Type B pancreatic cell (in vitro differentiated cells): Measurements from ENCODE around the gene COX7A1. TPM values are rescaled to one million over a fixed set of nuclear protein-coding genes. Genes with fewer than 3 reads are reported as not detected.
A peak's percentile ranks its signal among the peaks of the same experiment; 100 is the strongest.

Source experiments
- DNase-seq: peaks from one replicate; pipeline ENCODE4 v3.0.0; 2021; ENCODE audit warnings: mixed read lengths; ENCODE audit not compliant: unreplicated experiment; ENCODE audit errors: extremely low spot score
- H3K27ac Mint-ChIP-seq: 2 replicates; pipeline ENCODE4 v1.8.0; 2021; ENCODE audit warnings: mild to moderate bottlenecking, mixed read lengths
- H3K27me3 Mint-ChIP-seq: 2 replicates; pipeline ENCODE4 v1.8.0; 2021; ENCODE audit warnings: mixed read lengths
- H3K36me3 Mint-ChIP-seq: 2 replicates; pipeline ENCODE4 v1.8.0; 2021; ENCODE audit warnings: mixed read lengths
- H3K4me1 Mint-ChIP-seq: one replicate; pipeline ENCODE4 v1.8.0; 2021; ENCODE audit warnings: mixed read lengths; ENCODE audit not compliant: unreplicated experiment
- H3K4me3 Mint-ChIP-seq: 2 replicates; pipeline ENCODE4 v1.8.0; 2021; ENCODE audit warnings: mild to moderate bottlenecking, mixed read lengths
- H3K9me3 Mint-ChIP-seq: 2 replicates; pipeline ENCODE4 v1.8.0; 2021; ENCODE audit warnings: mixed read lengths
- total RNA-seq: library from RNA; stranded (reverse); gene quantifications from 2 replicates; pipeline ENCODE4 v1.2.1, GENCODE V29; 2021; ENCODE audit warnings: low replicate concordance
- TF ChIP-seq, protein P1 (sequence below): fragments of 200-600 bp; sonication (generic); conservative IDR thresholded peaks from 2 replicates; pipeline ENCODE4 v1.5.0; 2021; ENCODE audit warnings: antibody characterized with exemption, mild to moderate bottlenecking

COX7A1 gene
- total RNA-seq, 1 donor from 2014 or later = not detected

DNA sequence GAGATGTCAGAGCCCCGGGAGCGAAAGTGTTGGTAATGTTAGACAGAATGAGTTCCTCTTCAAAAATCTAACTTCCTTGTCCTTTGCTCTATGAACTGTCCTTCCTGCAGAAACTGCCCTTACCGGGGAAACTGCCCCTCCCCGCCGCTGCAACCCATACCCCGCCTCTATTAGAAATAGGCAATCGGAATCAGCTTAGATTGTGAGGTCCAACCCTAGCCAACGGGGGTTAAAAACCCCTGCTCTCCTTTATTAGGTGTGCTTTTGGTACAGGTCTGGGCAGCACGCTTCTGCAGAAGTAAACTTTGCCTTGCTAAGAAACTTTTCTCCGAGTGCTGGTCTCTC is 23.9 kb downstream of the COX7A1 start:
- Mint-ChIP-seq H3K27ac (peak overlapping the region; percentile 87), H3K9me3 (no peaks in the 10 kb centered on the region), H3K4me1 (peaks cover 10% of the 10 kb centered on the region), H3K27me3 (no peaks in the 10 kb centered on the region), H3K36me3 (no peaks in the 10 kb centered on the region), H3K4me3 (peak overlapping the region; percentile 91)
- no peak for DNase-seq
- TF ChIP-seq, protein P1, sequence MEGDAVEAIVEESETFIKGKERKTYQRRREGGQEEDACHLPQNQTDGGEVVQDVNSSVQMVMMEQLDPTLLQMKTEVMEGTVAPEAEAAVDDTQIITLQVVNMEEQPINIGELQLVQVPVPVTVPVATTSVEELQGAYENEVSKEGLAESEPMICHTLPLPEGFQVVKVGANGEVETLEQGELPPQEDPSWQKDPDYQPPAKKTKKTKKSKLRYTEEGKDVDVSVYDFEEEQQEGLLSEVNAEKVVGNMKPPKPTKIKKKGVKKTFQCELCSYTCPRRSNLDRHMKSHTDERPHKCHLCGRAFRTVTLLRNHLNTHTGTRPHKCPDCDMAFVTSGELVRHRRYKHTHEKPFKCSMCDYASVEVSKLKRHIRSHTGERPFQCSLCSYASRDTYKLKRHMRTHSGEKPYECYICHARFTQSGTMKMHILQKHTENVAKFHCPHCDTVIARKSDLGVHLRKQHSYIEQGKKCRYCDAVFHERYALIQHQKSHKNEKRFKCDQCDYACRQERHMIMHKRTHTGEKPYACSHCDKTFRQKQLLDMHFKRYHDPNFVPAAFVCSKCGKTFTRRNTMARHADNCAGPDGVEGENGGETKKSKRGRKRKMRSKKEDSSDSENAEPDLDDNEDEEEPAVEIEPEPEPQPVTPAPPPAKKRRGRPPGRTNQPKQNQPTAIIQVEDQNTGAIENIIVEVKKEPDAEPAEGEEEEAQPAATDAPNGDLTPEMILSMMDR = no peak

DNA sequence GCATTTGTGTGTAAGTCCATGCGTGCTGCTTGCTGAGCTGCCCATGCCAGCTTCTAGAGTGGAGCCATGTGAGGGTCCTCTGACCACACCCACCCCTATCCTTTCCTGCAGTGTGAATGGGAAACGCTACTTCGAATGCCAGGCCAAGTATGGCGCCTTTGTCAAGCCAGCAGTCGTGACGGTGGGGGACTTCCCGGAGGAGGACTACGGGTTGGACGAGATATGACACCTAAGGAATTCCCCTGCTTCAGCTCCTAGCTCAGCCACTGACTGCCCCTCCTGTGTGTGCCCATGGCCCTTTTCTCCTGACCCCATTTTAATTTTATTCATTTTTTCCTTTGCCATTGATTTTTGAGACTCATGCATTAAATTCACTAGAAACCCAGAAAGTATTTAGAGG is 26.7 kb downstream of the COX7A1 start:
- no peak for DNase-seq
- Mint-ChIP-seq H3K4me3 (no peak overlapping the region), H3K4me1 (peaks cover 6% of the 10 kb centered on the region), H3K9me3 (no peaks in the 10 kb centered on the region), H3K27ac (no peak overlapping the region), H3K36me3 (no peaks in the 10 kb centered on the region), H3K27me3 (no peaks in the 10 kb centered on the region)
- TF ChIP-seq, protein P1 = no peak

DNA sequence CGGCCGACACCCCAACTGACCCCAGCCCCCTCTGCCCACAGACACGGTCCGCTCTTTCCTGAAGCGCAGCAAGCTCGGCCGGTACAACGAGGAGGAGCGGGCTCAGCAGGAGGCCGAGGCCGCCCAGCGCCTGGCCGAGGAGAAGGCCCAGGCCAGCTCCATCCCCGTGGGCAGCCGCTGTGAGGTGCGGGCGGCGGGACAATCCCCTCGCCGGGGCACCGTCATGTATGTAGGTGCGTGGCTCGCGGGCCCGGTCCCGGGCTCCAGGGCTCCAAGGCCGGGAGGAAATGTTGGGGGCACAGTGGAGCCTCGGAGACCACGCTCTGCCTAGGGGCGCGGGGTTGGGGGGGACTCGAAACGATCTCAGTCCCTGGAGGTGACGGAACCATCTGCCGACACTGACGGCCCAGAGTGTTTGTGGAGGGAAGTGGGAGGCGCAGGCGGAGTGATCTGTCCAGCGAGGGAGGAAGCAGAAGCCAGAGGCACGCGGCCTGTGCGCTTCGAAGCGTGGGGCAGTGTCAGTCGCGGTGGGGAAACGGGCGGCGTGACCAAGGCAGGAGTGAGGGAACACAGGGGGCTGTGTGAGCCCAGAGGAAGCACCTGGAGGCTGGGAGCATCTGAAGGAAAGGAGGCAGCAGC is 30.6 kb downstream of the COX7A1 start:
- no peak overlapping the region for H3K4me3 Mint-ChIP-seq
- no peaks in the 10 kb centered on the region for H3K27me3 Mint-ChIP-seq
- H3K27ac Mint-ChIP-seq = peak overlapping the region; percentile 67
- TF ChIP-seq, protein P1 = no peak
- peaks cover 16% of the 10 kb centered on the region for H3K4me1 Mint-ChIP-seq
- no peaks in the 10 kb centered on the region for H3K9me3 Mint-ChIP-seq
- DNase-seq = no peak
- H3K36me3 Mint-ChIP-seq = peaks cover 4% of the 10 kb centered on the region

DNA sequence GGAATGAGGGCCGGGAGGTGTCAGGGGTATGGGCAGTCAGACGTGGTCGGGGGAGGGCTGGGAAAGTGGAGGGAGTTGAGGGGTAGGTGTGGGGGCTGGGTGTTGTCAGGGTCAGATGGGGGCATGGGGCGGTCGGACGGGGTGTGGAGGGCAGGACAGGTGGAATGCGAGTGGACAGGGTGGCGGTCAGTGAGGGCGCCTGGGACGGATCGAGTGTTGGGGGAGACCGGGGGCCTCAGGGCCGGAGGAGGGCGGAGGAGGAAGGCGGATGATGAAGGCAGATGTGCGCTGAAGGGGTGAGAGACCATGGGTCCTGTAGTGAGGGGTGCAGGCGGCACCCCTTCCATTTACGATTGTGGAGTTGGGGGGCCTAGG is 31.3 kb downstream of the COX7A1 start:
- TF ChIP-seq, protein P1 = no peak
- Mint-ChIP-seq H3K4me3 (no peak overlapping the region), H3K36me3 (peaks cover 4% of the 10 kb centered on the region), H3K27me3 (no peaks in the 10 kb centered on the region), H3K4me1 (peaks cover 20% of the 10 kb centered on the region), H3K27ac (no peak overlapping the region), H3K9me3 (no peaks in the 10 kb centered on the region)
- DNase-seq = no peak

DNA sequence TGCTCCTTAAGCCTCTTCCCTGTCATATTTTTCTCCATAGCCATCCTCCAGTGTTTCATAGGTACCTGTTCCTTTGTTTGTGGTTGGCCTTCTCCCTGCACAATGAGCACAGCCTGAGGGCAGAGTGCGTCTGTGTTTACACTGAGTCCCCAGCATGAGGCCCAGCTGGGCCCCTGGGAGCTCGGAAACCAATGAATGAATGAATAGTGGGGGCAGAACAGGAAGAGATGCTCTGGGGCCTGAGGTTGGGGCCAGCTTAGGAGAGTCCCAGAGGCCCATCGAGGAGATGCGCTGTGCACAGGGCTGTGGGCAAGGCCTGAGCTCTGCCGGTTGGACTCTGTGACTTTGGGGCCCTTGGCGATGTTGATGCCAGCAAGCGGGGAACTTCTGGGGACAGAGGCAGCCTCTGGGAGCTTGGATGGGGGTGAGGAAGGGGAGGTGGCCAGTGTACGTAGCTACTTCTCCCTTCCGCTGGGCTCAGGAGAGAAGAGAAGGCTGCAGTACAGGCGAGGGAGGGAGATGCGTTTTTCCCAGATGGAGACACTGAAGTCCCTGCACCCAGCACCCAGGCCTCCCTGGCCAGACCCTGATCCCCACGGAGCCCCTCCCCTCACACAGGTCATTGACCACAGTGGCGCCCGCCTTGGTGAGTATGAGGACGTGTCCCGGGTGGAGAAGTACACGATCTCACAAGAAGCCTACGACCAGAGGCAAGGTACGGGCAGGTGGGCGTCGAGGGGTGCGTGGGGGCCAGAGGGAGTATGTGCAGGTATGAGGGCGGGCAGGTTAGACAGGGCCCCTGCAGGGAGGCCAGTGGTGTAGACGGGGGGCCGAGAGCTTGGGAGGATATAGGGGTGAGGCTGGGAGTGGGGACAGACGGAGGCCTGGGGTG is 31.9 kb downstream of the COX7A1 start:
- peaks cover 4% of the 10 kb centered on the region for H3K36me3 Mint-ChIP-seq
- H3K4me3 Mint-ChIP-seq = peak overlapping the region; percentile 58
- H3K4me1 Mint-ChIP-seq = peaks cover 20% of the 10 kb centered on the region
- no peaks in the 10 kb centered on the region for H3K27me3 Mint-ChIP-seq
- H3K27ac Mint-ChIP-seq = peak overlapping the region; percentile 75
- TF ChIP-seq, protein P1 = no peak
- DNase-seq = no peak
- H3K9me3 Mint-ChIP-seq = no peaks in the 10 kb centered on the region
